NCI-H2081 (cell line): ENCODE measurements around the gene CETP.
"Not testable (repeated sequence)": the region's sequence is repeated elsewhere in the genome, so short reads cannot be mapped to it uniquely, and the experiment has no call there.

Experiments used
- DNase-seq, 2 experiments: peaks; one replicate each; lab custom pipeline; 2025; lab: John Stamatoyannopoulos, UW

The CETP gene

GRCh38 chr16:56933828-56934598, 27.7 kb upstream of the CETP start:
- peak in 1 of 2 experiments; percentile 10 for DNase-seq

GRCh38 chr16:56934599-56935145, 27.1 kb upstream of the CETP start:
- not testable (repeated sequence) for DNase-seq

- DNase-seq, result no peak
Measured at GRCh38 chr16:56935201-56935600, 26.5 kb upstream of the CETP start.

- DNase-seq, result no peak
Measured at GRCh38 chr16:56936491-56936890, 25.3 kb upstream of the CETP start.

GRCh38 chr16:56936950-56937349, 24.8 kb upstream of the CETP start:
- DNase-seq, result no peak

GRCh38 chr16:56938664-56939513, 22.9 kb upstream of the CETP start:
- DNase-seq, result no peak

GRCh38 chr16:56939801-56940200, 21.9 kb upstream of the CETP start:
- DNase-seq, result peak in 1 of 2 experiments; percentile 12

- no peak for DNase-seq
Measured at GRCh38 chr16:56941092-56941491, 20.7 kb upstream of the CETP start.

GRCh38 chr16:56941856-56942331, 19.9 kb upstream of the CETP start:
- DNase-seq, result no peak

- DNase-seq, result no peak
Measured at GRCh38 chr16:56943761-56944375, 17.9 kb upstream of the CETP start.

GRCh38 chr16:56944954-56945839, 16.6 kb upstream of the CETP start:
- no peak for DNase-seq

- DNase-seq, result no peak
Measured at GRCh38 chr16:56945847-56946527, 15.8 kb upstream of the CETP start.

GRCh38 chr16:56946767-56947603, 14.8 kb upstream of the CETP start:
- no peak for DNase-seq

GRCh38 chr16:56947604-56947995, 14.2 kb upstream of the CETP start:
- DNase-seq, result no peak

- no peak for DNase-seq
Measured at GRCh38 chr16:56948234-56948633, 13.5 kb upstream of the CETP start.

GRCh38 chr16:56950051-56950450, 11.7 kb upstream of the CETP start:
- DNase-seq, result no peak

GRCh38 chr16:56950455-56950854, 11.3 kb upstream of the CETP start:
- DNase-seq, result no peak

- DNase-seq, result peak in 1 of 2 experiments; percentile 5
Measured at GRCh38 chr16:56950881-56951771, 10.6 kb upstream of the CETP start.

- DNase-seq, result no peak
Measured at GRCh38 chr16:56953006-56953405, 8.7 kb upstream of the CETP start.
